ENCODE data around the gene TRAK1. TPM values are rescaled to one million over a fixed set of nuclear protein-coding genes. Genes with fewer than 3 reads are reported as not detected.

TRAK1 gene, protein sequence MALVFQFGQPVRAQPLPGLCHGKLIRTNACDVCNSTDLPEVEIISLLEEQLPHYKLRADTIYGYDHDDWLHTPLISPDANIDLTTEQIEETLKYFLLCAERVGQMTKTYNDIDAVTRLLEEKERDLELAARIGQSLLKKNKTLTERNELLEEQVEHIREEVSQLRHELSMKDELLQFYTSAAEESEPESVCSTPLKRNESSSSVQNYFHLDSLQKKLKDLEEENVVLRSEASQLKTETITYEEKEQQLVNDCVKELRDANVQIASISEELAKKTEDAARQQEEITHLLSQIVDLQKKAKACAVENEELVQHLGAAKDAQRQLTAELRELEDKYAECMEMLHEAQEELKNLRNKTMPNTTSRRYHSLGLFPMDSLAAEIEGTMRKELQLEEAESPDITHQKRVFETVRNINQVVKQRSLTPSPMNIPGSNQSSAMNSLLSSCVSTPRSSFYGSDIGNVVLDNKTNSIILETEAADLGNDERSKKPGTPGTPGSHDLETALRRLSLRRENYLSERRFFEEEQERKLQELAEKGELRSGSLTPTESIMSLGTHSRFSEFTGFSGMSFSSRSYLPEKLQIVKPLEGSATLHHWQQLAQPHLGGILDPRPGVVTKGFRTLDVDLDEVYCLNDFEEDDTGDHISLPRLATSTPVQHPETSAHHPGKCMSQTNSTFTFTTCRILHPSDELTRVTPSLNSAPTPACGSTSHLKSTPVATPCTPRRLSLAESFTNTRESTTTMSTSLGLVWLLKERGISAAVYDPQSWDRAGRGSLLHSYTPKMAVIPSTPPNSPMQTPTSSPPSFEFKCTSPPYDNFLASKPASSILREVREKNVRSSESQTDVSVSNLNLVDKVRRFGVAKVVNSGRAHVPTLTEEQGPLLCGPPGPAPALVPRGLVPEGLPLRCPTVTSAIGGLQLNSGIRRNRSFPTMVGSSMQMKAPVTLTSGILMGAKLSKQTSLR
- total RNA-seq (2021), result 43.4 and 46.8 TPM in 2 replicates
- Bru-seq, nascent RNA, result percentile 73 among the genes with signal in this experiment
- BruChase-seq, experiment 1, labeled RNA remaining after a 2-hour chase, result percentile 67 among the genes with signal in this experiment
- BruChase-seq, experiment 2, labeled RNA remaining after a 6-hour chase, result percentile 71 among the genes with signal in this experiment
- long read RNA-seq, full-length matches to known transcripts, result 1 of 27 reads
- long read RNA-seq, partial matches to known transcripts, result 14 of 27 reads
- long read RNA-seq, other reads (novel, unspliced or antisense), result 12 of 27 reads

- Histone ChIP-seq H3K9me3 (ENCODE audit: insufficient read depth, low read depth) (no peaks in the 10 kb centered on the region), H3K36me3 (ENCODE audit: low read depth) (no peaks in the 10 kb centered on the region), H2AFZ (no peak within 1 kb of the TSS), H3K27me3 (ENCODE audit: insufficient read depth, low read depth) (no peaks in the 10 kb centered on the region), H3K4me2 (no peak within 1 kb of the TSS), H3K9me2 (ENCODE audit: insufficient read depth) (no peaks in the 10 kb centered on the region), H3K4me1 (replicated peaks; ENCODE audit: insufficient read depth) (no peaks in the 10 kb centered on the region; the same call in 1 of the 2 replicates), H3K27ac (no peak within 1 kb of the TSS), H3K79me2 (ENCODE audit: low read depth) (no peaks in the 10 kb centered on the region), H4K20me1 (ENCODE audit: insufficient read depth) (no peaks in the 10 kb centered on the region), H3F3A (ENCODE audit: insufficient read depth, low read depth) (no peaks in the 10 kb centered on the region), H3K4me3 (no peak within 1 kb of the TSS)
- TF ChIP-seq EZH2 (IDR thresholded peaks at IDR 0.05; ENCODE audit: low read depth) (no peak), CTCF (conservative IDR thresholded peaks at IDR 0.05) (no peak)
- BruUV-seq (replicated peaks), result no TSS peak
- DNase-seq, result no peak
- ChIA-PET CTCF (no interaction called here), POLR2A (ENCODE audit: unreplicated experiment) (no interaction called here)
- intact Hi-C loops (cut with micrococcal nuclease; ENCODE audit: unreplicated experiment), result loop anchor here (10.0 kb wide), 2 partner anchors 1506 to 1766 kb away; no protein-coding TSS in a partner anchor
Observed at GRCh38 chr3:42090973-42091731, at the start of gene TRAK1. Gene TRAK1 (plus strand): TSS chr3:42091357. CDS start chr3:42091470, 113 bp downstream.

GRCh38 chr3:42042747-42043098 lies 48.4 kb upstream of the TRAK1 start:
- Histone ChIP-seq H2AFZ (no peak overlapping the region), H3K27ac (no peak overlapping the region), H4K20me1 (ENCODE audit: insufficient read depth) (no peaks in the 10 kb centered on the region), H3K79me2 (ENCODE audit: low read depth) (0 out of 2 replicates have a peak, but pooled peaks cover 7% of the 10 kb centered on the region), H3K4me3 (no peak overlapping the region), H3K36me3 (ENCODE audit: low read depth) (no peaks in the 10 kb centered on the region), H3K9me2 (ENCODE audit: insufficient read depth) (no peaks in the 10 kb centered on the region), H3K4me2 (no peak overlapping the region), H3K27me3 (ENCODE audit: insufficient read depth, low read depth) (no peaks in the 10 kb centered on the region), H3K9me3 (ENCODE audit: insufficient read depth, low read depth) (no peaks in the 10 kb centered on the region), H3K4me1 (replicated peaks; ENCODE audit: insufficient read depth) (peaks cover 21% of the 10 kb centered on the region), H3F3A (ENCODE audit: insufficient read depth, low read depth) (0 out of 2 replicates have a peak, but pooled peaks cover 4% of the 10 kb centered on the region)
- no TSS peak for BruUV-seq (replicated peaks)
- CTCF ChIA-PET, result interaction anchor here (0.7 kb wide), 1 partner anchor 1129 kb away, joined by 3 read pairs; no protein-coding TSS in a partner anchor
- intact Hi-C loops (cut with micrococcal nuclease; ENCODE audit: unreplicated experiment), result no loop called here
- POLR2A ChIA-PET (ENCODE audit: unreplicated experiment), result interaction anchor here (0.6 to 0.7 kb wide), 2 partner anchors 42 to 141 kb away, joined by 4 to 17 read pairs; no protein-coding TSS in a partner anchor
- DNase-seq, result no peak
- TF ChIP-seq CTCF (conservative IDR thresholded peaks at IDR 0.05) (no peak), EZH2 (IDR thresholded peaks at IDR 0.05; ENCODE audit: low read depth) (no peak)
